H7 (cell line): ENCODE data around the gene RSRP1. TPM values are rescaled to one million over a fixed set of nuclear protein-coding genes. Genes with fewer than 3 reads are reported as not detected.

Experiments used
- DNase-seq: peaks from one replicate; pipeline ENCODE4 v3.0.0; 2012
- H3K27me3 ChIP-seq: 2 replicates; pipeline ENCODE4 v1.6.0; 2011; ENCODE audit warnings: mild to moderate bottlenecking, low read length; ENCODE audit not compliant: control insufficient read depth, insufficient read depth
- H3K36me3 ChIP-seq: replicated peaks from 2 replicates; pipeline ENCODE4 v1.5.1; 2011; ENCODE audit warnings: low read length; ENCODE audit not compliant: control insufficient read depth, insufficient read depth
- H3K4me3 ChIP-seq: 2 replicates; pipeline ENCODE4 v1.5.1; 2011; ENCODE audit warnings: low read depth, mild to moderate bottlenecking, control low read depth, low read length, moderate library complexity; ENCODE audit not compliant: insufficient read depth
- total RNA-seq: library from RNA; depleted of rRNA; stranded (reverse); fragments of >200 nt; shearing (Covaris generic); gene quantifications from 2 replicates; pipeline ENCODE4 v1.2.3, GENCODE V29; 2014; rRNA removed

Gene RSRP1
- total RNA-seq, 1 experiment from 2014 or later, result 62.4 TPM

- no peak for DNase-seq
- Histone ChIP-seq H3K36me3 (no peaks in the 10 kb centered on the region), H3K4me3 (no peak overlapping the region), H3K27me3 (no peaks in the 10 kb centered on the region)
These were observed 50.4 kb downstream of the RSRP1 start for GRCh38 chr1:25196830-25197229.

GRCh38 chr1:25195835-25196234 is 51.4 kb downstream of the RSRP1 start:
- no peaks in the 10 kb centered on the region for H3K36me3 ChIP-seq
- no peaks in the 10 kb centered on the region for H3K27me3 ChIP-seq
- no peak overlapping the region for H3K4me3 ChIP-seq
- no peak for DNase-seq

DNA sequence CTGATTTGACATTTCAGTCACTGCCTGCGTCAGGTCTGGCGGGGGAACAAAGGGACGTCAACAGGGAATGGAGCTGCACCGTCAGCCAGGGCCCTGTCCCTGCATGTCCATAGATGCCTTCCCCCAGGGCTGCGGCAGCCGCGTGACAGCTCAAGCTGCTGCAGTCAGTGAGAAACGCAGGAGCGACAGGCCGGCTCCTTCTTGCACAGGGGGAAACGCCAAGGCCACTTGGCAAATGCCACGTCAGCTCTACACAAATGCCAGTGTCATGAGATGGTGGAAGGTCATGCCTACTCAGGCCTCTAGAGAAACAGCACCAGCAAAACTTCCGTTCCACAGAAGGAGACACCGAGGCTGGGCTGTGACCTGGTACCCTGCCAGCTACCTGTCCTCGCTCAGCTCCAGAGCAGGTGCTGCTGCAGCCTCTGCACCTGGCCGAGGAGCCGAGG is 52.7 kb downstream of the RSRP1 start:
- Histone ChIP-seq H3K36me3 (no peaks in the 10 kb centered on the region), H3K27me3 (no peaks in the 10 kb centered on the region), H3K4me3 (no peak overlapping the region)
- DNase-seq, result peak; percentile 42

DNA sequence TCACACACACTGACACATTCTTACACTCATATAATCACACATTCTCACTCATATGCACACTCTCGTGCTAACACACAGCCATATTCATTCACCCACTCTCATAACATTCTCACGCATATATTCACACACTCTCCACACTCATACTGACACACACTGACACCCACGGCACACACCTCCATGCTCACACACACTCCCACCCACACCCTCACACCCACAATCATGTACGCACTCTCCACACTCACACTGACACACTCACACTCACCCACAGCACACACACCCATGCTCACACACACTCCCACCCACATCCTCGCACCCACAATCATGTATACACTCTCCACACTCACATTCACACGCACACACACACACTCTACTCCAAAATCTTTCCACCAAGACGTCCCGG is 53.2 kb downstream of the RSRP1 start:
- Histone ChIP-seq H3K4me3 (no peak overlapping the region), H3K36me3 (no peaks in the 10 kb centered on the region), H3K27me3 (no peaks in the 10 kb centered on the region)
- no peak for DNase-seq

GRCh38 chr1:25193229-25193628 is 54.0 kb downstream of the RSRP1 start:
- no peak overlapping the region for H3K4me3 ChIP-seq

More at GRCh38 chr1:25193229-25193628, 54.0 kb downstream of the RSRP1 start:
- H3K27me3 ChIP-seq, result no peaks in the 10 kb centered on the region
- peak; percentile 74 for DNase-seq
- H3K36me3 ChIP-seq, result no peaks in the 10 kb centered on the region

Other genes with a start within 250 kb of the RSRP1 start
- gene SYF2, start 15.0 kb downstream of the RSRP1 start, total RNA-seq, result 36.6 and 58.4 TPM in 2 replicates
- 0.10 and 0.30 TPM in 2 replicates for gene RHD, start 25.1 kb upstream of the RSRP1 start, total RNA-seq
- gene TMEM50A, start 90.9 kb upstream of the RSRP1 start, total RNA-seq, result 79.7 and 90.5 TPM in 2 replicates
- 0.62 and 0.70 TPM in 2 replicates for gene RHCE, start 173.4 kb upstream of the RSRP1 start, total RNA-seq
- gene MACO1, start 183.4 kb upstream of the RSRP1 start, total RNA-seq, result 13.6 and 15.6 TPM in 2 replicates